GM12878 (cell line): ENCODE data around the gene PRDM2. TPM values are rescaled to one million over a fixed set of nuclear protein-coding genes. Genes with fewer than 3 reads are reported as not detected.

Experiments
- ATAC-seq: fragments of 200-7000 bp; cut with Tn5 transposase; 3 replicates; pipeline ENCODE4 v1.9.1; 2020; ENCODE audit warnings: mild to moderate bottlenecking, moderate library complexity
- BruUV-seq: library from RNA; stranded (reverse); fragments of 400-500 nt; replicated peaks from 2 replicates; lab custom pipeline; 2021; lab: Mats Ljungman, UMichigan
- CTCF ChIA-PET: fragments of 300-600 bp; sonication (Branson Sonifier 250); formaldehyde crosslinking; extraction: SDS; loops from one replicate; lab custom pipeline; 2021; ENCODE audit warnings: inconsistent platforms; lab: Yijun Ruan, JAX
- POLR2A ChIA-PET: fragments of 350-600 bp; formaldehyde crosslinking; extraction: SDS; loops from one replicate; lab custom pipeline; 2021; ENCODE audit warnings: inconsistent platforms; lab: Charles Lee
- RAD21 ChIA-PET: fragments of 300-600 bp; sonication (Branson Sonifier 250); formaldehyde crosslinking; loops from one replicate; lab custom pipeline; 2023; ENCODE audit warnings: antibody characterized with exemption; ENCODE audit not compliant: unreplicated experiment; lab: Charles Lee
- SMC1A ChIA-PET: fragments of 300-600 bp; sonication (Branson Sonifier 250); formaldehyde crosslinking; loops from one replicate; lab custom pipeline; 2023; ENCODE audit not compliant: unreplicated experiment, uncharacterized antibody; lab: Charles Lee
- DNase-seq: peaks from one replicate; pipeline ENCODE4 v3.0.0-alpha.2; 2011; ENCODE audit warnings: low read depth, low spot score
- FAIRE-seq: peaks from 3 replicates; lab custom pipeline; 2011; peaks lifted over from hg19 to GRCh38; lab: Jason Lieb, UNC
- H2AFZ ChIP-seq: 2 replicates; pipeline ENCODE4 v1.6.0; 2011; ENCODE audit warnings: low read depth, low read length, control low read depth; ENCODE audit not compliant: control insufficient read depth
- H3K27ac ChIP-seq: 2 replicates; pipeline ENCODE4 v1.5.1; 2011; ENCODE audit warnings: control low read depth; ENCODE audit not compliant: control insufficient read depth, insufficient read depth
- H3K27me3 ChIP-seq, 2 experiments: replicated peaks in 1 of 2; 2 replicates each; pipeline versions ENCODE4 v1.6.0 to v1.6.1; 2011; ENCODE audit warnings: low read length in 1 of 2; ENCODE audit not compliant: control insufficient read depth in 2 of 2, insufficient read depth in 2 of 2
- H3K36me3 ChIP-seq, 2 experiments: 2 replicates each; pipeline ENCODE4 v1.5.1; 2011; ENCODE audit warnings: low read length in 1 of 2; ENCODE audit not compliant: control insufficient read depth in 2 of 2, insufficient read depth in 2 of 2
- H3K4me1 ChIP-seq: 2 replicates; pipeline ENCODE4 v1.6.1; 2011; ENCODE audit warnings: mild to moderate bottlenecking, low read length, moderate library complexity, mixed read lengths; ENCODE audit not compliant: control insufficient read depth, insufficient read depth
- H3K4me2 ChIP-seq: 2 replicates; pipeline ENCODE4 v1.6.0; 2011; ENCODE audit warnings: control low read depth; ENCODE audit not compliant: control insufficient read depth, insufficient read depth
- H3K4me3 ChIP-seq: fragments of 200-600 bp; sonication (generic); 2 replicates; pipeline ENCODE4 v1.5.1; 2016
- H3K79me2 ChIP-seq: 2 replicates; pipeline ENCODE4 v1.6.0; 2011; ENCODE audit warnings: low read length; ENCODE audit not compliant: control insufficient read depth, insufficient read depth
- H3K9ac ChIP-seq: 2 replicates; pipeline ENCODE4 v1.8.0; 2011; ENCODE audit warnings: low read length, control low read depth, mixed read lengths; ENCODE audit not compliant: control insufficient read depth, insufficient read depth
- H3K9me3 ChIP-seq: replicated peaks from 3 replicates; pipeline ENCODE4 v1.5.1; 2011; ENCODE audit warnings: mild to moderate bottlenecking, low read length; ENCODE audit not compliant: control insufficient read depth, insufficient read depth
- H4K20me1 ChIP-seq: 2 replicates; pipeline ENCODE4 v1.6.0; 2011; ENCODE audit not compliant: control insufficient read depth, insufficient read depth
- ATF7 ChIP-seq: fragments of 450-650 bp; IDR thresholded peaks from 2 replicates; pipeline ENCODE4 v1.6.1; 2016; ENCODE audit warnings: low read depth, mild to moderate bottlenecking
- BCLAF1 ChIP-seq: fragments of 450-650 bp; IDR thresholded peaks from 2 replicates; pipeline ENCODE4 v1.6.1; 2017; ENCODE audit warnings: antibody characterized with exemption, mild to moderate bottlenecking, moderate library complexity
- CBX5 ChIP-seq: sonication (generic); IDR thresholded peaks from 2 replicates; pipeline ENCODE4 v1.6.1; 2016; ENCODE audit warnings: low read depth, moderate library complexity, mild to moderate bottlenecking, inconsistent platforms
- EGR1 ChIP-seq, 2 experiments: IDR thresholded peaks; 1 replicate in 1 of 2; 2 replicates in 1 of 2; pipeline ENCODE4 v1.6.1; 2011 to 2012; ENCODE audit warnings: low read depth in 2 of 2, low read length in 2 of 2, borderline replicate concordance in 1 of 2, mild to moderate bottlenecking in 1 of 2, moderate library complexity in 1 of 2
- FOXM1 ChIP-seq: IDR thresholded peaks from 2 replicates; pipeline ENCODE4 v1.6.1; 2012; ENCODE audit warnings: low read depth, mild to moderate bottlenecking, inconsistent platforms, low read length, moderate library complexity
- HCFC1 ChIP-seq: fragments of 150-350 bp; IDR thresholded peaks from 2 replicates; pipeline ENCODE4 v1.6.1; 2014; ENCODE audit warnings: low read length
- JUND ChIP-seq: IDR thresholded peaks from 2 replicates; pipeline ENCODE4 v1.6.1; 2012; ENCODE audit warnings: low read depth, mild to moderate bottlenecking, low read length, improper control_type of control experiment, moderate library complexity
- MEF2A ChIP-seq: IDR thresholded peaks from 2 replicates; pipeline ENCODE4 v1.6.1; 2011; ENCODE audit warnings: low read depth, mild to moderate bottlenecking, low read length, moderate library complexity; ENCODE audit not compliant: insufficient read depth
- MLLT1 ChIP-seq: fragments of 450-650 bp; IDR thresholded peaks from 2 replicates; pipeline ENCODE4 v1.6.1; 2016; ENCODE audit warnings: mild to moderate bottlenecking
- MTA3 ChIP-seq: IDR thresholded peaks from 2 replicates; pipeline ENCODE4 v1.6.1; 2012; ENCODE audit warnings: low read length, inconsistent platforms, borderline replicate concordance
- NFXL1 ChIP-seq: fragments of 450-650 bp; IDR thresholded peaks from 2 replicates; pipeline ENCODE4 v1.6.1; 2017; ENCODE audit warnings: antibody characterized with exemption, mild to moderate bottlenecking, borderline replicate concordance
- SIX5 ChIP-seq: IDR thresholded peaks from 2 replicates; pipeline ENCODE4 v1.6.1; 2011; ENCODE audit warnings: mild to moderate bottlenecking, low read depth, low read length, moderate library complexity; ENCODE audit not compliant: severe bottlenecking
- TARDBP ChIP-seq: IDR thresholded peaks from 2 replicates; pipeline ENCODE4 v1.6.1; 2016; ENCODE audit warnings: borderline replicate concordance
- USF2 ChIP-seq: IDR thresholded peaks from 2 replicates; pipeline ENCODE4 v1.6.1; 2011; ENCODE audit warnings: low read depth, low read length, improper control_type of control experiment, borderline replicate concordance
- ZBTB4 ChIP-seq: fragments of 450-650 bp; formaldehyde crosslinking; IDR thresholded peaks from 2 replicates; pipeline ENCODE4 v1.4.0; 2022; ENCODE audit warnings: mild to moderate bottlenecking, moderate library complexity
- ZNF384 ChIP-seq: IDR thresholded peaks from 2 replicates; pipeline ENCODE4 v1.6.1; 2012; ENCODE audit warnings: low read depth, mild to moderate bottlenecking, low read length, improper control_type of control experiment, borderline replicate concordance
- WGBS: methylation state at CpG from one replicate; pipeline ENCODE4 v1.1.6; 2016; ENCODE audit warnings: low lambda C conversion rate; ENCODE audit not compliant: insufficient replicate concordance, insufficient coverage; ENCODE audit errors: missing lambda C conversion rate; 5-methylcytosine and 5-hydroxymethylcytosine counted together
- in situ Hi-C: fragments of 300-500 bp; cut with MboI; formaldehyde crosslinking; loops from 9 replicates; pipeline ENCODE4 v1.14.3; 2018; ENCODE audit warnings: mixed read lengths
- intact Hi-C: fragments of 100-400 bp; cut with micrococcal nuclease; formaldehyde crosslinking; loops from one replicate; pipeline ENCODE4 v1.14.2; 2022; ENCODE audit not compliant: unreplicated experiment
- polyA plus RNA-seq, 11 experiments: library from polyadenylated mRNA; depleted of rRNA in 4 of 11; unstranded in 6 of 11; stranded (reverse) in 5 of 11; fragments of >200 nt; fragmentation: Nextera tagmentation in 4 of 11; fragmentation: Illumina TruSeq in 1 of 11; extraction: Ambion mirVana in 4 of 11; extraction: Trizol in 1 of 11; gene quantifications; 1 replicate in 1 of 11; 2 replicates in 10 of 11; pipeline versions ENCODE4 v1.2.1 to v1.2.3, GENCODE V29; 2011 to 2016; ENCODE audit warnings: inconsistent platforms in 2 of 11, missing spikeins in 2 of 11, low read depth in 1 of 11
- total RNA-seq, 4 experiments: library from RNA; depleted of rRNA in 3 of 4; stranded (reverse); fragments of >200 nt in 3 of 4; fragmentation: Illumina TruSeq in 1 of 4; extraction: Trizol in 1 of 4; gene quantifications; 2 replicates each; pipeline versions ENCODE4 v1.2.1 to v1.2.3, GENCODE V29; 2013 to 2021

Gene PRDM2
- total and polyA plus RNA-seq, 10 of the 15 experiments (the other 5 are each of a cell fraction or from before 2014, with no cell fraction given), result 8.4 to 45.1 (median 23.5) TPM

GRCh38 chr1:13769830-13770229 is 69.8 kb downstream of the PRDM2 start:
- SMC1A ChIA-PET, result no interaction called here
- in situ Hi-C loops, result no loop called here
- Histone ChIP-seq H3K79me2 (peaks cover 68% of the 10 kb centered on the region), H3K36me3 (peaks cover 2 to 32% of the 10 kb centered on the region in 2 experiments), H4K20me1 (peaks cover 8% of the 10 kb centered on the region), H3K9ac (no peak overlapping the region), H3K9me3 (no peaks in the 10 kb centered on the region), H3K4me1 (no peaks in the 10 kb centered on the region), H3K27ac (no peak overlapping the region), H2AFZ (no peak overlapping the region)
- WGBS, result 99% methylated on average over 5 of the region's 5 CpGs
- FAIRE-seq, result no peak
- ATAC-seq, result no peak
- intact Hi-C loops, result no loop called here
- no peak for TF ChIP-seq ZBTB4 (CRISPR knock-in tag)
- TF ChIP-seq BCLAF1, result no peak
- TF ChIP-seq MEF2A, result no peak
- TF ChIP-seq MTA3, result no peak
- TF ChIP-seq HCFC1, result no peak
- no peak for TF ChIP-seq NFXL1
- no peak for TF ChIP-seq EGR1 (IDR thresholded peaks at IDR 0.05; ENCODE audit: borderline replicate concordance in 1 of 2, low read depth in 2 of 2, low read length in 2 of 2)
- TF ChIP-seq MLLT1, result no peak
- no peak for TF ChIP-seq ZNF384
- no peak for TF ChIP-seq JUND
- no peak for TF ChIP-seq TARDBP
- TF ChIP-seq FOXM1, result no peak
- no peak for TF ChIP-seq ATF7
- TF ChIP-seq SIX5, result no peak
- TF ChIP-seq CBX5, result no peak
- no peak for TF ChIP-seq USF2
- TF ChIP-seq, all 136 proteins: peak for 0
- RAD21 ChIA-PET, result no interaction called here
- Histone ChIP-seq H3K4me3 (no peak overlapping the region), H3K4me2 (no peak overlapping the region), H3K27me3 (no peaks in the 10 kb centered on the region)
- POLR2A ChIA-PET, result no interaction called here
- CTCF ChIA-PET, result no interaction called here
- no TSS peak for BruUV-seq
- no peak for DNase-seq
